Esophagus muscularis mucosa (tissue), 3 donors: ENCODE measurements around the gene SARS2.

ENCODE experiments used
- POLR2A ChIP-seq: fragments of 450-650 bp; IDR thresholded peaks from one replicate; pipeline ENCODE4 v1.6.1; 2017; ENCODE audit warnings: antibody characterized with exemption, moderate library complexity, mild to moderate bottlenecking, low read depth
- POLR2AphosphoS5 ChIP-seq, 2 donors: sonication (generic); formaldehyde crosslinking; IDR thresholded peaks; one replicate each; pipeline ENCODE4 v1.6.1; 2017; ENCODE audit warnings: antibody characterized with exemption in 2 of 2
- TF ChIP-seq, protein P1 (sequence below), 3 experiments: fragments of 200-600 bp in 2 of 3; fragments of 450-650 bp in 1 of 3; sonication (generic) in 2 of 3; IDR thresholded peaks; one replicate each; pipeline ENCODE4 v1.5.1; 2017 to 2019; ENCODE audit warnings: antibody characterized with exemption in 3 of 3, mild to moderate bottlenecking in 2 of 3, moderate library complexity in 1 of 3

DNA sequence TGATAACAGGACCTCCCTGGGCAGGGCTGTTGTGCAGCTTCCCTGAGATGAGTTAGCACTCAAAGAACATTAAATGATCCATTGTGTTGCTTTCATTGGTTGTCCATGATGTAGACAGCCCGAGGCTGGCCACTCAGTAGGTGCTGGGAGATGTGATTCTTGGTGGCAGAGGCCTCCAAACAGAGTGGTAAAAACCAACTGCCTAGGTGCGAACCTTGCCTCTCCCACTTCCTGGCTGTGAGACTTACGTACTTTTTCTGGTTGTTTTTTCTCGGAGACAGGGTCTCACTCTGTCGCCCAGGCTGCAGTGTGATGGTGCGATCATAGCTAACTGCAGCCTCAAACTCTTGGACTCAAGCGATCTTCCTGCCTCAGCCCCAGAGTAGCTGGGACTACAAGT, 6.2 kb downstream of the SARS2 start:
- TF ChIP-seq, protein P1, sequence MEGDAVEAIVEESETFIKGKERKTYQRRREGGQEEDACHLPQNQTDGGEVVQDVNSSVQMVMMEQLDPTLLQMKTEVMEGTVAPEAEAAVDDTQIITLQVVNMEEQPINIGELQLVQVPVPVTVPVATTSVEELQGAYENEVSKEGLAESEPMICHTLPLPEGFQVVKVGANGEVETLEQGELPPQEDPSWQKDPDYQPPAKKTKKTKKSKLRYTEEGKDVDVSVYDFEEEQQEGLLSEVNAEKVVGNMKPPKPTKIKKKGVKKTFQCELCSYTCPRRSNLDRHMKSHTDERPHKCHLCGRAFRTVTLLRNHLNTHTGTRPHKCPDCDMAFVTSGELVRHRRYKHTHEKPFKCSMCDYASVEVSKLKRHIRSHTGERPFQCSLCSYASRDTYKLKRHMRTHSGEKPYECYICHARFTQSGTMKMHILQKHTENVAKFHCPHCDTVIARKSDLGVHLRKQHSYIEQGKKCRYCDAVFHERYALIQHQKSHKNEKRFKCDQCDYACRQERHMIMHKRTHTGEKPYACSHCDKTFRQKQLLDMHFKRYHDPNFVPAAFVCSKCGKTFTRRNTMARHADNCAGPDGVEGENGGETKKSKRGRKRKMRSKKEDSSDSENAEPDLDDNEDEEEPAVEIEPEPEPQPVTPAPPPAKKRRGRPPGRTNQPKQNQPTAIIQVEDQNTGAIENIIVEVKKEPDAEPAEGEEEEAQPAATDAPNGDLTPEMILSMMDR (IDR thresholded peaks at IDR 0.05), result no peak
- no peak for TF ChIP-seq POLR2AphosphoS5 (IDR thresholded peaks at IDR 0.05)
- TF ChIP-seq POLR2A, result no peak
